ENCODE data around the gene DUSP16. TPM values are rescaled to one million over a fixed set of nuclear protein-coding genes. Genes with fewer than 3 reads are reported as not detected.

The DUSP16 gene
- total RNA-seq, 1 experiment from 2014 or later = 11.0 TPM

DNA sequence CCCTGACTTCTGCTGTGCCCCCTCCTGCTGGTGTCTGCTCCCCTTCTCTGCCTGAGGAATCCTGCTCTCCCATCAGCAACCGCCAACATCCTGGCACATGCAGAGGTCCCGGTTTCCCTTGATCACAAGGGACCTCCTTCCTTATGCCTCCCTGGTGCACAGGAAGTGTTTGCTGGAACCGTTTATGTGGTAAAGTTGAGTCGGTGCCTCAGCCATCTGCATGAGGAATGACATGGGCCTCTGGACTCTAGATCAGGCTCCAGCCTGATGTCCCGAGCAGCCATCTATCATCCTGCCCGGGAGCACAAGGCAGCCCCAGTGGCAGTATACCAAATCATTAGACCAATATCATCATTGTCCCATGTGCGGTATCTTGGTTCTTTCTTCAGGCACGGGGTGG is 115.4 kb downstream of the DUSP16 start:
- DNase-seq (ENCODE audit: extremely low read depth, low read depth) = no peak

GRCh38 chr12:12446786-12447185 is 115.9 kb downstream of the DUSP16 start:
- no peak for DNase-seq (ENCODE audit: extremely low read depth, low read depth)

GRCh38 chr12:12445882-12446181 is 116.8 kb downstream of the DUSP16 start:
- no peak for DNase-seq (ENCODE audit: extremely low read depth, low read depth)

DNA sequence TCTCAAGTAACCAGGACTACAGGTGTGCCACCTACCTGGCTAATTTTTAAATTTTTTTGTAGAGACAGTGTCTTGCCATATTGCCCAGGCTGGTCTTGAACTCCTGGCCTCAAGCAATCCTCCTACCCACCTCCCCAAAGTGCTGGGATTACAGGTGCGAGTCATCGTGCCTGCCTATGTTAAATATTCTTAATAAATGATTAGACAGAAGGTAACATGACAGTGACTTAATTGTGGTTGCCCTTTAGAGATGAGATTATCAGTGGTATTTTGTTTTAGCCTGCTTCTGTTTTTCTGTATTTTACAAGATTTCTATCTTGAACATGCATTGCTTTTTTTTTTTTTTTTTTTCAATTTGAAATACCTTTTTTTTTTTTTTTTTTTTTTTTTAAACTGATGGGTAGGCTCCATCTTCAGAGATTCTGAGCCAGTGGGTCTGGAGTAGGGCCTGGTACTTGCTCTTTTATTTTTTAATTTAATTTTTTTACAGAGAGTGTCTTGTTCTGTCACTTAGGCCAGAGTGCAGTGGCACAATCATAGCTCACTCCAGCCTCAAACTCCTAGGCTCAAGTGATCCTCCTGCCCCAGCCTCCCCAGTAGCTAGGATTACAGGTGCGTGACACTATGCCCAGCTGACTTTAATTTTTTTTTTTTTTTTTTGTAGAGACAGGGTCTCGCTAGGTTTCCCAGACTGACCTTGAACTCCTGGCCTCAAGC is 117.3 kb downstream of the DUSP16 start:
- no peak for DNase-seq (ENCODE audit: extremely low read depth, low read depth)

DNA sequence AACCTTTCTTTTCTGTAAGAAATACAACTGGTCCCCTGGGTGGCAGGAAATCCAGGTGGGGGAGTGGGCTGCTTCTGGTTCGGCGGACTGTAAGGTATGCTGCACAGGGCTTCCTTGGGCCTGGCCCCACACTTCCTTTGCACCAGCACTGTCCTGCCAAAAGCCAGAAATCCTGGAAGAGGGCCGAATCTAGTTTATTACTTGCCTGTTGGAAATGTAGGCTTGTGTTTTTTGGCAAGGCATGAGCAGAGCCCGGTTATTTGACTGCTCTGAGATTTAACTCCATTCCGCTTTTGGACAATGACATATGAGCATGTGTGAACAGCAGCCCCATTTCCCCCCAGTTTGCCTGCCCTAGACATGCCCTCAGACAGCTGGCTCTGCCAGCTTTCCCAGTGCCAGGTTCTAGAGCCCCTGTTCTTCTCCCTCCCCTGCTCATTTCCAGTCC is 119.2 kb downstream of the DUSP16 start:
- DNase-seq (ENCODE audit: extremely low read depth, low read depth) = no peak

DNA sequence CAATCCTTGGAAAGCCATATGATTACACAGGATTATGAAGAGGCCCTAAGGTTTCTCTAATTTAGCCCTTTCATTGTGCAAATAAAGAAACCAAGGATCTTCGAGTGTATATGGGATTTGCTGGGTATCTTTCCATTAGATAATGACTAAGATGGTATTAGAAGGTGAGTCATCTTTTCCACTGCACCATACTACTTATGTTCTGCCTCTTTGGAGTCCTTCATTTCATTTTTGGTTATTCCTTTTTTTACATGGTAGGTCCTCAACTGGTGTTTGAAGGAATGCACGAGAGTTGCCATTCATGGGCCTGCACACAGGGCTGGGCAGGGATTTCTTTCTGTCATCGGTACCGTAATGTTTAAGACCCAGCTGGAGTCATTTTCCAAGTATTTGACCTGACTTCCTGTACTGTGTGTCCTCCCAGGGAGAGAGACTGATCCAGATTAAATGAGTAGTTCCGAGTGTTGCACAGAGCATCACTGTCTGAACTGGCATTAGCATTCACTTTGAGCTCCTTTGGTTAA is 120.1 kb downstream of the DUSP16 start:
- no peak for DNase-seq (ENCODE audit: extremely low read depth, low read depth)

GRCh38 chr12:12441843-12442461 is 120.7 kb downstream of the DUSP16 start:
- no peak for DNase-seq (ENCODE audit: extremely low read depth, low read depth)

DNA sequence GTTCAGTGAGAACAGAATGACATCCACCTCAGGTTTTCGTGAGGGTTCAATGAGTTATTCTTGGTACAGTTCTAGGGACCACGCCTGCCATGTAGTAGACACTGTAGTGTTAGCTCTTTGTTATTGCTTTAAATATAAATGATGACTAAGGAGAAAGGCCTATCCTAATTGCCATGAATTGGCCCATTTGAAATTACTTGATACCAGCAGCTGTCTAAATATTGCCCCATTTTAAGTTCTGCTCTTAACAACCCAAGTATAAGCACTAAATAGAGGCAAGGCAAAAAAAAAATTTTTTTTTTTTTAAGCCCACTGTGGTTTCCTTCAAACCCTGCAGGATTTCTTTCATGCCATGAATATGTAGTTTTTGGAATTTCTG is 121.2 kb downstream of the DUSP16 start:
- no peak for DNase-seq (ENCODE audit: extremely low read depth, low read depth)

GRCh38 chr12:12440784-12441428 is 121.8 kb downstream of the DUSP16 start:
- no peak for DNase-seq (ENCODE audit: extremely low read depth, low read depth)

- no peak for DNase-seq (ENCODE audit: extremely low read depth, low read depth)
These were observed 123.0 kb downstream of the DUSP16 start for GRCh38 chr12:12439636-12440035.

GRCh38 chr12:12436831-12437345 is 125.8 kb downstream of the DUSP16 start:
- no peak for DNase-seq (ENCODE audit: extremely low read depth, low read depth)

- no peak for DNase-seq (ENCODE audit: extremely low read depth, low read depth)
These were observed 129.4 kb downstream of the DUSP16 start for GRCh38 chr12:12433203-12433731.

GRCh38 chr12:12432364-12432763 is 130.3 kb downstream of the DUSP16 start:
- DNase-seq (ENCODE audit: extremely low read depth, low read depth) = no peak

DNA sequence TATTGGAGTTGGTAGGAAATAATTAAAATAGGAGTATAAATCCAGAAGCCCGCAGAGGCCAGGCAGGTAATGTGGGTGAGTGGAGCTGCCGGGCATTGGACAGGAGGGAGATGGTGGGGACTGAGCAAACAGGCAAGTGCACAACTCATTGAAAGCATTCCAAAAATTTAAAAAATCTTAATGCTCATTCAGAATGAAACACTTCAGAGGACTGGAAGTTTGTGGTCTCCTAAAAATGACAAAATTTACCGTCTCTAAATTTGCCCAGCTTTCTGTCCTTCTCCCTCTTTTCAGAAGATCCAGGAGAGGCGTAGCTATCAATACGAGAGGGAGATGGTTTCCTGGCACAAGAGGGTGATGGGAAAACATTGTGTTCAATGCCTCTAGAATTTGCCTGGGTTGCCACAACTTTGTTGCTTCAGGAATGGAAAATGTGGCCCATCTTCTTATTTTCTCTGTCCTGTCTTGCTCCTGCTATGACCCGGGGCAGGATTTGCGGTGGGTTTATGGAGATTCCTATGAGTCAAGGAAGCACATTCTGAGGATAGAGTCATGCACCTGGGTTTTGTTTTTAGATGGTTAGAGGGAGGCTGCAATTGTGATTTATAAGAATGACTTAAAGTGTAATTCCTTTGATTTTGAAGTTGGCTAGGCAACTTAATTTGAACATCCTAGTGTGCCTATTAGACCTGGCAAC is 133.6 kb downstream of the DUSP16 start:
- DNase-seq (ENCODE audit: extremely low read depth, low read depth) = no peak

- no peak for DNase-seq (ENCODE audit: extremely low read depth, low read depth)
These were observed 134.6 kb downstream of the DUSP16 start for GRCh38 chr12:12428047-12428446.

GRCh38 chr12:12427568-12427967 is 135.1 kb downstream of the DUSP16 start:
- DNase-seq (ENCODE audit: extremely low read depth, low read depth) = no peak

GRCh38 chr12:12425616-12426015 is 137.0 kb downstream of the DUSP16 start:
- no peak for DNase-seq (ENCODE audit: extremely low read depth, low read depth)

DNA sequence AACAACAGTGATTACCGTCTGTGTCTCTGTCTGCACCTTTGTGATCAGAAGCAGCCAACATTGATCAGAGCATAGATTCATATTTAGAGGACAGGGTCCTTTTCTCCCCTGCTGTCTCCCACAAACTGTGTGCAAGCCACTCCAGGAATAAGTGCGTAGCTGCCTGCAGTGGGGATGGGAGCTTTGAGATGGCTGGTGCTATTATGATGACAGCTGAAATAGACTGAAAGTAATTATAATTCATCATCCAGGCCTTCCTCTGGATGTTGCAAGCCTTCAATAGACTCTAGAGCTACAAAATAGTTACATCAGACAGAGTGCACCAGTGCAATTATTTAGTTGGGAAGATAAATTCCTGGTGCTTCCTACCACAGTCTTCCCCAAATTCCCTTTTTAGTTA is 137.7 kb downstream of the DUSP16 start:
- no peak for DNase-seq (ENCODE audit: extremely low read depth, low read depth)
